HepG2 (cell line): ENCODE measurements around the gene RABGGTA. TPM values are rescaled to one million over a fixed set of nuclear protein-coding genes. Genes with fewer than 3 reads are reported as not detected.

Experiments used
- ATAC-seq: fragments of 200-7000 bp; cut with Tn5 transposase; 3 replicates; pipeline ENCODE4 v1.9.1; 2020; ENCODE audit warnings: mild to moderate bottlenecking, moderate library complexity
- BruUV-seq: library from RNA; stranded (reverse); fragments of 400-500 nt; replicated peaks from 2 replicates; lab custom pipeline; 2021; lab: Mats Ljungman, UMichigan
- CTCF ChIA-PET: fragments of 300-600 bp; formaldehyde crosslinking; extraction: SDS; loops from one replicate; lab custom pipeline; 2021; ENCODE audit warnings: low total read pairs, inconsistent platforms, low intra/inter-chr PET ratio; lab: Yijun Ruan, JAX
- POLR2A ChIA-PET: fragments of 350-600 bp; sonication (Branson Sonifier 250); formaldehyde crosslinking; loops from one replicate; lab custom pipeline; 2020; ENCODE audit warnings: antibody characterized with exemption, inconsistent platforms; lab: Yijun Ruan, JAX
- DNase-seq: peaks from one replicate; pipeline ENCODE4 v3.0.0-alpha.2; 2015; ENCODE audit warnings: low spot score
- FAIRE-seq: peaks from 3 replicates; lab custom pipeline; 2011; peaks lifted over from hg19 to GRCh38; lab: Jason Lieb, UNC
- H2AFZ ChIP-seq: one replicate; pipeline ENCODE4 v1.6.1; 2011; ENCODE audit warnings: low read length, inconsistent platforms
- H3K27ac ChIP-seq: fragments of 300-600 bp; 3 replicates; pipeline ENCODE4 v1.8.0; 2011; ENCODE audit warnings: mixed run types, mild to moderate bottlenecking, mixed read lengths, low read length, inconsistent platforms; ENCODE audit not compliant: insufficient read depth; ENCODE audit errors: extremely low read length
- H3K27me3 ChIP-seq, 2 experiments: fragments of 200-600 bp in 1 of 2; 2 replicates in 1 of 2; 3 replicates in 1 of 2; pipeline versions ENCODE4 v1.6.0 to v1.8.0; 2011; ENCODE audit warnings: low read length in 2 of 2, mild to moderate bottlenecking in 2 of 2, moderate library complexity in 2 of 2, inconsistent platforms in 1 of 2; ENCODE audit not compliant: insufficient read depth in 2 of 2, control insufficient read depth in 1 of 2
- H3K36me3 ChIP-seq, 2 experiments: fragments of 200-600 bp in 1 of 2; replicated peaks in 1 of 2; 2 replicates in 1 of 2; 3 replicates in 1 of 2; pipeline versions ENCODE4 v1.5.1 to v1.8.0; 2011; ENCODE audit warnings: low read length in 2 of 2, inconsistent platforms in 1 of 2; ENCODE audit not compliant: insufficient read depth in 2 of 2, control insufficient read depth in 1 of 2
- H3K4me1 ChIP-seq: 2 replicates; pipeline ENCODE4 v1.5.1; 2012; ENCODE audit warnings: low read length, inconsistent platforms; ENCODE audit not compliant: insufficient read depth
- H3K4me2 ChIP-seq: 2 replicates; pipeline ENCODE4 v1.6.0; 2011; ENCODE audit warnings: low read depth, low read length, inconsistent platforms
- H3K4me3 ChIP-seq, 3 experiments: fragments of 200-600 bp in 1 of 3; sonication (generic), shearing (Covaris generic) in 1 of 3; replicated peaks in 1 of 3; 2 replicates each; pipeline ENCODE4 v1.5.1; 2011 to 2016; ENCODE audit warnings: low read length in 3 of 3, inconsistent platforms in 2 of 3, low read depth in 2 of 3, mild to moderate bottlenecking in 2 of 3, control low read depth in 1 of 3, mixed read lengths in 1 of 3; ENCODE audit not compliant: insufficient read depth in 1 of 3
- H3K79me2 ChIP-seq: one replicate; pipeline ENCODE4 v1.6.1; 2011; ENCODE audit warnings: low read length, inconsistent platforms; ENCODE audit not compliant: insufficient read depth
- H3K9ac ChIP-seq: 2 replicates; pipeline ENCODE4 v1.6.0; 2011; ENCODE audit warnings: mild to moderate bottlenecking, low read depth, low read length, inconsistent platforms; ENCODE audit not compliant: insufficient read depth
- H3K9me3 ChIP-seq: 2 replicates; pipeline ENCODE4 v1.5.1; 2012; ENCODE audit warnings: mild to moderate bottlenecking, low read length
- H4K20me1 ChIP-seq: 2 replicates; pipeline ENCODE4 v1.6.0; 2011; ENCODE audit warnings: inconsistent platforms, mild to moderate bottlenecking, low read length, moderate library complexity; ENCODE audit not compliant: insufficient read depth
- AGO2 ChIP-seq: fragments of 200-400 bp; formaldehyde crosslinking; optimal IDR thresholded peaks from 2 replicates; pipeline ENCODE3; 2017; ENCODE audit warnings: mild to moderate bottlenecking, low read depth, low read length, moderate library complexity
- CBFB ChIP-seq: sonication (generic); formaldehyde crosslinking; IDR thresholded peaks from 2 replicates; pipeline ENCODE4 v1.4.0; 2020; ENCODE audit warnings: missing genetic modification reagents
- CBX1 ChIP-seq: IDR thresholded peaks from one replicate; pipeline ENCODE4 v1.6.1; 2016; ENCODE audit warnings: antibody characterized with exemption, low read depth
- RBM39 ChIP-seq: fragments of 200-400 bp; formaldehyde crosslinking; IDR thresholded peaks from one replicate; pipeline ENCODE4 v1.6.1; 2018; ENCODE audit warnings: antibody characterized with exemption, mild to moderate bottlenecking, low read depth, low read length; ENCODE audit not compliant: poor library complexity, severe bottlenecking
- ZBTB34 ChIP-seq: sonication (generic); formaldehyde crosslinking; IDR thresholded peaks from 2 replicates; pipeline ENCODE4 v1.8.0; 2022; ENCODE audit warnings: mild to moderate bottlenecking, missing genetic modification reagents
- ZNF75D ChIP-seq: sonication (generic); formaldehyde crosslinking; IDR thresholded peaks from 2 replicates; pipeline ENCODE4 v1.8.1; 2023; ENCODE audit warnings: missing genetic modification reagents, mild to moderate bottlenecking, borderline replicate concordance
- ZNF790 ChIP-seq: sonication (generic); formaldehyde crosslinking; IDR thresholded peaks from 2 replicates; pipeline ENCODE4 v1.8.0; 2022; ENCODE audit warnings: missing genetic modification reagents, mild to moderate bottlenecking, borderline replicate concordance
- WGBS: methylation state at CpG from one replicate; pipeline ENCODE4 v1.1.6; 2017; ENCODE audit warnings: low lambda C conversion rate; 5-methylcytosine and 5-hydroxymethylcytosine counted together
- in situ Hi-C: cut with HindIII; loops from 2 replicates; pipeline ENCODE4 v1.10.0; 2017; ENCODE audit warnings: low pct_unique_long_range_greater_than_20kb; ENCODE audit not compliant: extremely low pct_ligation_motif_present
- intact Hi-C: fragments of 100-400 bp; cut with micrococcal nuclease; formaldehyde crosslinking; loops from one replicate; pipeline ENCODE4 v1.10.0; 2022; ENCODE audit not compliant: unreplicated experiment
- polyA plus RNA-seq, 8 experiments: library from polyadenylated mRNA; depleted of rRNA in 3 of 8; stranded (reverse) in 7 of 8; unstranded in 1 of 8; fragments of >200 nt; fragmentation: Illumina TruSeq in 4 of 8; extraction: Trizol in 4 of 8; gene quantifications; 2 replicates each; pipeline versions ENCODE4 v1.2.1 to v1.2.3, GENCODE V29; 2011 to 2016; ENCODE audit warnings: low read depth in 4 of 8, missing spikeins in 1 of 8, mixed read lengths in 1 of 8; ENCODE audit not compliant: insufficient read depth in 1 of 8
- total RNA-seq, 5 experiments: library from RNA; depleted of rRNA; stranded (reverse); fragments of >200 nt; fragmentation: Illumina TruSeq; extraction: Trizol; gene quantifications; 2 replicates each; pipeline ENCODE4 v1.2.3, GENCODE V29; 2016; ENCODE audit warnings: low read depth in 1 of 5
- TF ChIP-seq, protein P1 (sequence below): IDR thresholded peaks from 2 replicates; pipeline ENCODE4 v1.6.1; 2016; ENCODE audit warnings: missing biosample characterization, missing genetic modification reagents, low read depth
- TF ChIP-seq, protein P2 (sequence below): sonication (generic); formaldehyde crosslinking; IDR thresholded peaks from 2 replicates; pipeline ENCODE4 v1.5.0; 2020; ENCODE audit warnings: mild to moderate bottlenecking, missing genetic modification reagents, borderline replicate concordance

The RABGGTA gene
- total and polyA plus RNA-seq, 2 of the 13 experiments (the other 11 are each of a cell fraction or from before 2014, with no cell fraction given), result 57.9 to 90.8 TPM

DNA sequence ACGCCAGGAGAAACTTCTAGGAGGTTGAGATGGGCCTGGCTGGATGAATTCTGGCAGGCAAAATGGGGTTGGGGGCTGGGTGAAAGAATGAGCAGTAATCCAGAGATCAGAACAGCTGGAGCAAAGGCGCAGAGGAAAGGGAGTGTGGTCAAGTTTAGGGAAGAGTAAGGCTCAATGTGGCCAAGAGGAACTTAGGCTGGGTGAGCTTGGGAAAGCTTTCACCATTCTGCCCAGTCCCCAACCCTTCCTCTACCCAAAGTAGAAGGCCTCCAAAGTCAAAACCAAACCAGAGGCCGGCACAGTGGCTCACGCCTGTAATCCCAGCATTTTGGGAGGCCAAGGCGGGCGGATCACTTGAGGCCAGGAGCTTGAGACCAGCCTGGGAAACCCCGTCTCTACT lies 10.2 kb upstream of the RABGGTA start:
- H3K4me2 ChIP-seq, result no peak overlapping the region
- H3K4me1 ChIP-seq, result no peaks in the 10 kb centered on the region
- no TSS peak for BruUV-seq
- H3K4me3 ChIP-seq, result no peak overlapping the region
- H3K79me2 ChIP-seq, result no peaks in the 10 kb centered on the region
- TF ChIP-seq, protein P1, sequence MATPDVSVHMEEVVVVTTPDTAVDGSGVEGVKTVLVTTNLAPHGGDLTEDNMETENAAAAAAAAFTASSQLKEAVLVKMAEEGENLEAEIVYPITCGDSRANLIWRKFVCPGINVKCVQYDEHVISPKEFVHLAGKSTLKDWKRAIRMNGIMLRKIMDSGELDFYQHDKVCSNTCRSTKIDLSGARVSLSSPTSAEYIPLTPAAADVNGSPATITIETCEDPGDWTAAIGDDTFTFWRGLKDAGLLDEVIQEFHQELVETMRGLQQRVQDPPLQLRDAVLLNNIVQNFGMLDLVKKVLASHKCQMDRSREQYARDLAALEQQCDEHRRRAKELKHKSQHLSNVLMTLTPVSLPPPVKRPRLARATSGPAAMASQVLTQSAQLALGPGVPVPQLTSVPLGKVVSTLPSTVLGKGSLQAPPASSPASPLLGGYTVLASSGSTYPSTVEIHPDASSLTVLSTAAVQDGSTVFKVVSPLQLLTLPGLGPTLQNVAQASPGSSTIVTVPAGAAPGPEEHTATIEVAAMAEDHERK (CRISPR knock-in tag), result no peak
- TF ChIP-seq ZNF75D, result 0 out of 2 replicates have a peak, but pooled peaks have one; percentile 28
- H3K9me3 ChIP-seq, result no peaks in the 10 kb centered on the region
- H3K27me3 ChIP-seq, result no peaks in the 10 kb centered on the region
- DNase-seq (no peak), FAIRE-seq (no peak), ATAC-seq (no peak)
- ChIA-PET CTCF (no interaction called here), POLR2A (interaction anchor here (0.7 to 4.8 kb wide), 6 partner anchors 8 to 39 kb away, joined by 3 to 27 read pairs (median 6); partner anchors contain the start of genes CIDEB, RABGGTA and TINF2)
- intact Hi-C loops (no loop called here), in situ Hi-C loops (no loop called here)
- no peaks in the 10 kb centered on the region for H3K36me3 ChIP-seq
- no peak overlapping the region for H3K27ac ChIP-seq
- no peak overlapping the region for H3K9ac ChIP-seq
- no peak overlapping the region for H2AFZ ChIP-seq
- H4K20me1 ChIP-seq, result no peaks in the 10 kb centered on the region
- 92% methylated on average over 7 of the region's 7 CpGs for WGBS

DNA sequence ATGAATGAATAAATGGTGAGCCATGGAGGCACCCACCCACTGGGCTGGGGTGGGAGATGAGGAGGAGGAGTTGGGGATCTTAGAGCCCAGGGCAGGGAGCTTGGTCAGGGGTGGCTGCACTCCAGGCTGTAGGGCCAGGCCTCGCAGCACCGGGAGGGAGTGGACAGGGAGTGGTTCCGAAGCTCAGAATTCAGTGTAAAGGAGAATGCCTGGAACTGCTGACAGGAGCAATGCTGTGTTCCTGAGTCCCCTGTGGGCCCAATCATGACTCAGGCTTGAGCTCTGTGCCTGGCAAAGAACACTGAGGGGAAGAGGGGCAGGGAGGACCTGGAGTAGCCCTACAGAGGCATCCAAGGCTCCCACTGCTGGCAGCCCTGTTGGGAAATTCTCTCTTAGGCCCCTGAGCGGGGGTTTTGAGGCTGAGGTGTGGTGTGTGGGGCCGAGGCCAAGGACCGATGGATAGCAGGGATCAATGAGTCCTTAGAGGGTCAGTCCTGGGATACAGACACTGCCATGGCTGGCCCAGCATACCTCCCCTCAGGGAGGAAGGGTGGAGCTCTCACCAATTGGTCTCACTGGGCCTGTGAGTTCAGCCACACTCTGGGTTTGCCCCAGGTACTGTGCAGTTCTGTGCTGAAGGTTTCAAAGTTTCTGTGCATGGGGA lies 9.5 kb upstream of the RABGGTA start:
- H4K20me1 ChIP-seq, result no peaks in the 10 kb centered on the region
- intact Hi-C loops, result no loop called here
- TF ChIP-seq CBFB (CRISPR knock-in tag), result no peak
- peak; percentile 27; the same call in 1 of the 2 replicates for TF ChIP-seq ZBTB34 (CRISPR knock-in tag)
- TF ChIP-seq AGO2, result peak; percentile 29
- TF ChIP-seq, protein P2, sequence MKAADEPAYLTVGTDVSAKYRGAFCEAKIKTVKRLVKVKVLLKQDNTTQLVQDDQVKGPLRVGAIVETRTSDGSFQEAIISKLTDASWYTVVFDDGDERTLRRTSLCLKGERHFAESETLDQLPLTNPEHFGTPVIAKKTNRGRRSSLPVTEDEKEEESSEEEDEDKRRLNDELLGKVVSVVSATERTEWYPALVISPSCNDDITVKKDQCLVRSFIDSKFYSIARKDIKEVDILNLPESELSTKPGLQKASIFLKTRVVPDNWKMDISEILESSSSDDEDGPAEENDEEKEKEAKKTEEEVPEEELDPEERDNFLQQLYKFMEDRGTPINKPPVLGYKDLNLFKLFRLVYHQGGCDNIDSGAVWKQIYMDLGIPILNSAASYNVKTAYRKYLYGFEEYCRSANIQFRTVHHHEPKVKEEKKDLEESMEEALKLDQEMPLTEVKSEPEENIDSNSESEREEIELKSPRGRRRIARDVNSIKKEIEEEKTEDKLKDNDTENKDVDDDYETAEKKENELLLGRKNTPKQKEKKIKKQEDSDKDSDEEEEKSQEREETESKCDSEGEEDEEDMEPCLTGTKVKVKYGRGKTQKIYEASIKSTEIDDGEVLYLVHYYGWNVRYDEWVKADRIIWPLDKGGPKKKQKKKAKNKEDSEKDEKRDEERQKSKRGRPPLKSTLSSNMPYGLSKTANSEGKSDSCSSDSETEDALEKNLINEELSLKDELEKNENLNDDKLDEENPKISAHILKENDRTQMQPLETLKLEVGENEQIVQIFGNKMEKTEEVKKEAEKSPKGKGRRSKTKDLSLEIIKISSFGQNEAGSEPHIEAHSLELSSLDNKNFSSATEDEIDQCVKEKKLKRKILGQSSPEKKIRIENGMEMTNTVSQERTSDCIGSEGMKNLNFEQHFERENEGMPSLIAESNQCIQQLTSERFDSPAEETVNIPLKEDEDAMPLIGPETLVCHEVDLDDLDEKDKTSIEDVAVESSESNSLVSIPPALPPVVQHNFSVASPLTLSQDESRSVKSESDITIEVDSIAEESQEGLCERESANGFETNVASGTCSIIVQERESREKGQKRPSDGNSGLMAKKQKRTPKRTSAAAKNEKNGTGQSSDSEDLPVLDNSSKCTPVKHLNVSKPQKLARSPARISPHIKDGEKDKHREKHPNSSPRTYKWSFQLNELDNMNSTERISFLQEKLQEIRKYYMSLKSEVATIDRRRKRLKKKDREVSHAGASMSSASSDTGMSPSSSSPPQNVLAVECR, result 0 out of 2 replicates have a peak, but pooled peaks have one; percentile 13
- TF ChIP-seq RBM39, result no peak
- TF ChIP-seq ZNF790 (CRISPR knock-in tag), result 0 out of 2 replicates have a peak, but pooled peaks have one; percentile 22
- no peak for TF ChIP-seq CBX1

More for the DNA sequence above, 9.5 kb upstream of the RABGGTA start:
- no peak overlapping the region for H3K9ac ChIP-seq
- in situ Hi-C loops, result no loop called here
- H2AFZ ChIP-seq, result no peak overlapping the region
- no peaks in the 10 kb centered on the region for H3K4me1 ChIP-seq
- ChIA-PET POLR2A (interaction anchor here (0.9 to 4.8 kb wide), 6 partner anchors 7 to 86 kb away, joined by 3 to 27 read pairs (median 6); partner anchors contain the start of genes CIDEB, RABGGTA, TINF2 and TM9SF1), CTCF (no interaction called here)
- no peaks in the 10 kb centered on the region for H3K79me2 ChIP-seq
- BruUV-seq, result no TSS peak
- H3K36me3 ChIP-seq, result no peaks in the 10 kb centered on the region
- WGBS, result 80% methylated on average over 6 of the region's 6 CpGs
- no peaks in the 10 kb centered on the region for H3K9me3 ChIP-seq
- H3K27me3 ChIP-seq, result no peaks in the 10 kb centered on the region
- DNase-seq (no peak), ATAC-seq (no peak; the same call in 2 of the 3 replicates), FAIRE-seq (no peak)
- no peak overlapping the region for H3K4me2 ChIP-seq
- H3K27ac ChIP-seq, result no peak overlapping the region
- H3K4me3 ChIP-seq, result no peak overlapping the region
